SK-N-SH (cell line): ENCODE results near the gene SENP3.

Experiments
- CTCF ChIP-seq: fragments of 200-600 bp; sonication (generic); IDR thresholded peaks from 2 replicates; pipeline ENCODE4 v1.6.1; 2017; ENCODE audit warnings: antibody characterized with exemption, mild to moderate bottlenecking, moderate library complexity
- EP300 ChIP-seq, 2 experiments: IDR thresholded peaks; 2 replicates each; pipeline versions ENCODE4 v1.4.0 to v1.6.1; 2012; ENCODE audit warnings: borderline replicate concordance in 1 of 2, low read depth in 1 of 2, low read length in 1 of 2
- FOXJ3 ChIP-seq: sonication (generic); formaldehyde crosslinking; IDR thresholded peaks from 2 replicates; pipeline ENCODE4 v1.5.1; 2020; ENCODE audit warnings: mild to moderate bottlenecking, missing genetic modification reagents
- POLR2AphosphoS5 ChIP-seq: IDR thresholded peaks from 2 replicates; pipeline ENCODE4 v1.6.1; 2012; ENCODE audit warnings: low read depth, low read length
- REST ChIP-seq: IDR thresholded peaks from 2 replicates; pipeline ENCODE4 v1.6.1; 2012; ENCODE audit warnings: mild to moderate bottlenecking, low read depth, low read length, moderate library complexity
- RFX5 ChIP-seq: IDR thresholded peaks from 2 replicates; pipeline ENCODE4 v1.6.1; 2012; ENCODE audit warnings: mild to moderate bottlenecking, improper control_type of control experiment, low read length
- USF2 ChIP-seq: fragments of 150-350 bp; IDR thresholded peaks from 2 replicates; pipeline ENCODE4 v1.6.1; 2017; ENCODE audit warnings: antibody characterized with exemption, low read length, low read depth, borderline replicate concordance

GRCh38 chr17:7553356-7553755 lies 8.4 kb upstream of the SENP3 start:
- no peak for TF ChIP-seq USF2
- TF ChIP-seq POLR2AphosphoS5 = no peak
- no peak for TF ChIP-seq EP300 (IDR thresholded peaks at IDR 0.05; ENCODE audit: borderline replicate concordance in 1 of 2, low read depth in 1 of 2, low read length in 1 of 2)
- no peak for TF ChIP-seq FOXJ3 (CRISPR knock-in tag)
- TF ChIP-seq CTCF = no peak
- TF ChIP-seq RFX5 = no peak
- TF ChIP-seq REST = no peak
